SK-N-MC (cell line): Measurements from ENCODE around the gene NSL1.
"Not testable (repeated sequence)": the region's sequence is repeated elsewhere in the genome, so short reads cannot be mapped to it uniquely, and the experiment has no call there.

Experiments used
- DNase-seq: peaks from one replicate; pipeline ENCODE4 v3.0.0-alpha.2; 2011; ENCODE audit warnings: low read depth, low spot score
- H3K27ac ChIP-seq: fragments of 200-600 bp; sonication (generic); 2 replicates; pipeline ENCODE4 v1.5.1; 2016; ENCODE audit warnings: mixed run types
- H3K36me3 ChIP-seq: fragments of 200-600 bp; sonication (generic); 2 replicates; pipeline ENCODE4 v1.6.1; 2017; ENCODE audit warnings: antibody characterized with exemption, low read length, mixed read lengths; ENCODE audit not compliant: insufficient read depth
- H3K4me3 ChIP-seq: fragments of 200-600 bp; sonication (generic); 2 replicates; pipeline ENCODE4 v1.5.1; 2016
- H3K9ac ChIP-seq: fragments of 200-600 bp; sonication (generic); 2 replicates; pipeline ENCODE4 v1.8.0; 2017; ENCODE audit warnings: mixed run types, mixed read lengths; ENCODE audit not compliant: insufficient read length
- H3K9me3 ChIP-seq: fragments of 200-600 bp; sonication (generic); 2 replicates; pipeline ENCODE4 v1.6.1; 2017; ENCODE audit warnings: low read depth, mild to moderate bottlenecking, antibody characterized with exemption, low read length, moderate library complexity, mixed read lengths
- EZH2 ChIP-seq: fragments of 200-600 bp; sonication (generic); IDR thresholded peaks from one replicate; pipeline ENCODE4 v1.6.1; 2017; ENCODE audit warnings: antibody characterized with exemption
- FOXP2 ChIP-seq: optimal IDR thresholded peaks from 2 replicates; pipeline ENCODE3; 2011; ENCODE audit warnings: mild to moderate bottlenecking, moderate library complexity; ENCODE audit not compliant: insufficient read depth; ENCODE audit errors: extremely low read length, control extremely low read depth
- POLR2AphosphoS5 ChIP-seq: IDR thresholded peaks from 2 replicates; pipeline ENCODE4 v1.6.1; 2012; ENCODE audit warnings: mild to moderate bottlenecking, low read depth, low read length, borderline replicate concordance

NSL1 gene

DNA sequence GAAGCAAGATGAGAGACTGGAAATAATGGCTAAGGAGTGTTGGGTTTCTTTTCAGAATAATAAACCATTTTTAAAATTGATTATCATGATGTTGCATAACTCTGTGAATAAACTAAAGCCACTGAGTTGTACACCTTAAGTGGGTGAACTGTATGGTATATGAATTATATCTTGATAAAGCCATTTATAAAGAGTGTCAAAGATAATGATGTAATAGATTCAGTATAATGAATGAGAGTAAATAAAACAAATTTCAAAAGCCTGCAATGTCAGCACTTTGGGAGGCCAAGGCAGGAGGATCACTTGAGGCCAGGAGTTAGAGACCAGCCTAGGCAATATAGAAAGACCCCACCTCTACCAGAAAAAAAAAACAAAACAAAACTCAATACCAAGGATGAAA lies 16.3 kb downstream of the NSL1 start:
- H3K27ac ChIP-seq = no peak overlapping the region
- TF ChIP-seq FOXP2 (no peak), POLR2AphosphoS5 (no peak), EZH2 (no peak)
- H3K9me3 ChIP-seq = peaks cover 4% of the 10 kb centered on the region; the same call in 1 of the 2 replicates
- no peak overlapping the region for H3K9ac ChIP-seq
- no peak overlapping the region for H3K4me3 ChIP-seq
- DNase-seq = no peak
- H3K36me3 ChIP-seq = peaks cover 43% of the 10 kb centered on the region

DNA sequence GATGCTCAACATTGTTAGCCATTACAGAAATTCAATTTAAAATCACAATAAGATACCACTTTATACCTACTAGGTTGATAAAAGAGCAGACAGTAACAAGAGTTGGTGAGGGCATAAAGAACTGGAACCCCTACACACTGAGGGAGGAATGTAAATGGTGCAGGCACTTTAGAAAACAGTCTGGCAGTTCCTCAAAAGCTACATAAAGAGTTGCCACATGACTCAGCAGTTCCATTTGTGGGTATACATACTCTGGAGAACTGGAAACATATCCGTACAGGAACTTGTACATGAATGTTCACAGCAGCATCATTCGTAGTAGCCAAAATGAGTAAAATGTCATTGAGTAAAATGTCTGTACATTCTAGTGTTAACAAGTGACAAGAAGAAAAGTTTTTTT lies 17.0 kb downstream of the NSL1 start:
- no peak for TF ChIP-seq FOXP2
- no peak for TF ChIP-seq EZH2
- TF ChIP-seq POLR2AphosphoS5 = no peak
- H3K27ac ChIP-seq = no peak overlapping the region
- peaks cover 4% of the 10 kb centered on the region; the same call in 1 of the 2 replicates for H3K9me3 ChIP-seq
- H3K36me3 ChIP-seq = peaks cover 48% of the 10 kb centered on the region
- no peak for DNase-seq
- no peak overlapping the region for H3K9ac ChIP-seq
- no peak overlapping the region for H3K4me3 ChIP-seq

DNA sequence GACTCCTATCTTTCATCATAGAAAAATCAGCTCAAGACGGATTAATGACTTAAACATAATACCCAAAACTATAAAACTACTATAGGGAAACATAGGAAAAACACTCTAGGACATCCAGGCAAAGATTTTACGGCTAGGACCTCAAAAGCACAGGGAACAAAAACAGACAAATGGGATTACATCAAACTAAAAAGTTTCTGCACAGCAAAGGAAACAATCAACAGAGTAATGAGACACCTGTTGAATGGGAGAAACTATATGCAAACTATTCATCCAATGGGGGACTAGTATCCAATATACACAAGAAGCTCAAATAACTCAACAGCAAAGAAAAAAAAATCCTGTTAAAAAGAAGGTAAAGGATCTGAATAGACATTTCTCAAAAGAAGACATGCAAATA lies 18.6 kb downstream of the NSL1 start:
- Histone ChIP-seq H3K27ac (no peak overlapping the region), H3K36me3 (peaks cover 61% of the 10 kb centered on the region), H3K4me3 (no peak overlapping the region), H3K9me3 (peaks cover 12% of the 10 kb centered on the region; the same call in 1 of the 2 replicates), H3K9ac (no peak overlapping the region)
- no peak for TF ChIP-seq POLR2AphosphoS5
- TF ChIP-seq EZH2 = no peak
- no peak for TF ChIP-seq FOXP2
- DNase-seq = no peak

DNA sequence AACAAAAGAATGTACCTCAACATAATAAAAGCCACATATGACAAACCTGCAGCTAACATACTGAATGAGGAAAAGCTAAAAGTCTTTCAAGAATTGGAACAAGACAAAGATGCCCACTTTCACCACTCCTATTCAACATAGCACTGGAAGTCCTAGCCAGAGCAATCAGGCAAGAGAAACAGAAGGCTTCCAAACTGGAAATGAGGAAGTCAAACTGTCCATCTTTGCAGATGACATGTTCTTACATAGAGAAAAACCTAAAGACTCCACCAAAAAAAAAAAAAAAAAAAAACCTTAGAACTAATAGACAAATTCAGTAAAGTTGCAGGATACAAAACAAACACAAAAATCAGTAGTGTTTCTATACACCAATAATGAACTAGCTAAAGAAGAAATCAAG lies 20.2 kb downstream of the NSL1 start:
- Histone ChIP-seq H3K9me3 (peaks cover 15% of the 10 kb centered on the region; the same call in 1 of the 2 replicates), H3K36me3 (peaks cover 61% of the 10 kb centered on the region), H3K9ac (no peak overlapping the region), H3K4me3 (no peak overlapping the region), H3K27ac (no peak overlapping the region)
- no peak for DNase-seq
- no peak for TF ChIP-seq EZH2

DNA sequence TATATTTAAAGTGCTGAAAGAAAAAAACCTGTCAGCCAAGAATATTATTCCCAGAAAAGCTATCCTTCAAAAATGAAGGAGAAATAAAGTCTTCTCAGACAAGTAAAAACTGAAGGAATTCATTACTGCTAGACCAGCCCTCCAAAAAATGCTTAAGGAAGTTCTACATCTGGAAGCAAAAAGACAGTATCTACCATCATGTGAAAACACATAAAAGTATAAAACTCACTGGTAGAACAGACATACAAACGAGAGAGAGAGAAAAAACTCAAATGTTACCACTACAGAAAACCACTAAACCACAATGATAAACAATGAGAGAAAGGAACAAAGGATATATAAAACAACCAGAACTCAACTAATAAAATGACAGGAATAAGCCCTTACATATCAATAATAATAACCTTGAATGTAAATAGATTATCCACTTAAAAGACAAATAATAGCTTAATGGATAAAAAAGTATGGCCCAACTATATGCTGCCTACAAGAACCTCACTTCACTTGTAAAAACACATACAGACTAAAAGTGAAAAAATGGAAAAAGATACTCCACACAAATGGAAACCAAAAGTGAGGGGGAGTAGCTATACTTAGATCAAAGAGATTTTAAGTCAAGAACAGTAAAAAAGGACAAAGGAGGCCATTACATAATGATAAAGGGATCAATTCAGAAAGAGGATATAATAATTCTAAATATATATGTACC lies 22.0 kb downstream of the NSL1 start:
- Histone ChIP-seq H3K9ac (no peak overlapping the region), H3K9me3 (peaks cover 15% of the 10 kb centered on the region; the same call in 1 of the 2 replicates), H3K27ac (no peak overlapping the region)

GRCh38 chr1:212766825-212767224 lies 24.8 kb downstream of the NSL1 start:
- DNase-seq, H3K4me3 ChIP-seq, H3K27ac ChIP-seq, H3K9ac ChIP-seq: not testable (repeated sequence)
- Histone ChIP-seq H3K9me3 (peaks cover 12% of the 10 kb centered on the region; the same call in 1 of the 2 replicates), H3K36me3 (peaks cover 44% of the 10 kb centered on the region)

More for the DNA sequence above, 22.0 kb downstream of the NSL1 start:
- no peak for DNase-seq
- Histone ChIP-seq H3K4me3 (no peak overlapping the region), H3K36me3 (peaks cover 57% of the 10 kb centered on the region)
- TF ChIP-seq EZH2 (no peak), FOXP2 (no peak), POLR2AphosphoS5 (no peak)

DNA sequence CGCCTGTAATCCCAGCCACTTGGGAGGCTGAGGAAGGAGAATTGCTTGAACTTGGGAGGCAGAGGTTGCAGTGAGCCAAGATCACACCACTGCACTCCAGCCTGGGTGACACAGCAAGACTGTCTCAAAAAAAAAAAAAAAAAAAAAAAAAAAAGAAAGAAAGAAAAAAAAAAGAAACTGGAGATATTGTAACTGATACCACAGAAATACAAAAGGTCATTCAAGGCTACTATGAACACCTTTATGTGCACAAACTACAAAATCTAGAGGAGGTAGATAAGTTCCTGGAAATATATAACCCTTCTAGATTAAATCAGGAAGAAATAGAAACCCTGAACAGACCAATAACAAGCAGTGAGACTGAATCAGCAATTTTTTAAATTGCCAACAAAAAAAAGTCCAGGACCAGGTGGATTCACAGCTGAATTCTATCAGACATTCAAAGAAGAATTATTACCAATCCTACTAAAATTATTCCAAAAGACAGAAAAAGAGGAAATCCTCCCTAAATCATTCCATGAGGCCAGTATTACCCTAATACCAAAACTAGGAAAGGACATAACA lies 26.8 kb downstream of the NSL1 start:
- H3K4me3 ChIP-seq, H3K9ac ChIP-seq, DNase-seq, H3K27ac ChIP-seq: not testable (repeated sequence)
- Histone ChIP-seq H3K36me3 (peaks cover 29% of the 10 kb centered on the region), H3K9me3 (peaks cover 11% of the 10 kb centered on the region; the same call in 1 of the 2 replicates)

DNA sequence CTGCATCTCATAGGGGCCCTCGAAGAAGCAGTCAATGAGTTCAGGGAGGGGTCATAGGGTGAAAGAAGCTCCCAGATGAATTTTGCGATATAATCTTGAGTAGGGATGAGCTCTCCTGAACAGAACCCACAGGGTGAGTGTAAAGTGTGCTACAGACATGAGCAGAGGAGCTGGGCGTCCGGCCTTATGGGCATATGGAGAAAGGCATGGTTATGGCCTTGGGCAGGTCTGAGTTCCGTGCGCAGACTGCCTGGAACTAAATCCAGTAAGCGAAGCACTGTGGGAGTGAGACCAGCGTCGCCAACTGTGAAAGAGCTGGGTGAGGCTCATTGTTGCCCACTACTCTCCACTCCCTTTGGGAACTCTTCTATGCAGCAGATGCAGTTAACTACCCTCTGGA lies 28.7 kb downstream of the NSL1 start:
- Histone ChIP-seq H3K36me3 (peaks cover 14% of the 10 kb centered on the region; the same call in 1 of the 2 replicates), H3K9ac (no peak overlapping the region), H3K9me3 (0 out of 2 replicates have a peak, but pooled peaks cover 3% of the 10 kb centered on the region), H3K27ac (no peak overlapping the region), H3K4me3 (no peak overlapping the region)
- no peak for DNase-seq
- no peak for TF ChIP-seq EZH2
- no peak for TF ChIP-seq FOXP2
- TF ChIP-seq POLR2AphosphoS5 = no peak

- H3K9ac ChIP-seq = no peak overlapping the region
- DNase-seq = no peak
- no peak overlapping the region for H3K27ac ChIP-seq
- H3K9me3 ChIP-seq = no peaks in the 10 kb centered on the region
- no peak overlapping the region for H3K4me3 ChIP-seq
- TF ChIP-seq FOXP2 = no peak
- no peak for TF ChIP-seq EZH2
- TF ChIP-seq POLR2AphosphoS5 = no peak
- peaks cover 14% of the 10 kb centered on the region; the same call in 1 of the 2 replicates for H3K36me3 ChIP-seq
Measured at GRCh38 chr1:212762234-212762633, 29.3 kb downstream of the NSL1 start.
